K562 (cell line): ENCODE measurements around the gene SLC22A7. TPM values are rescaled to one million over a fixed set of nuclear protein-coding genes. Genes with fewer than 3 reads are reported as not detected.
A peak's percentile ranks its signal among the peaks of the same experiment; 100 is the strongest.

Experiments
- BHLHE40 ChIP-seq: IDR thresholded peaks from 2 replicates; pipeline ENCODE4 v1.6.1; 2011; ENCODE audit warnings: low read length, improper control_type of control experiment
- JUNB ChIP-seq: fragments of 450-650 bp; formaldehyde crosslinking; conservative IDR thresholded peaks from 2 replicates; pipeline ENCODE4 v1.4.0; 2020; ENCODE audit warnings: mild to moderate bottlenecking
- MCM2 ChIP-seq: fragments of 450-650 bp; IDR thresholded peaks from 2 replicates; pipeline ENCODE4 v1.6.1; 2017; ENCODE audit warnings: low read depth, mild to moderate bottlenecking
- PCBP2 ChIP-seq: fragments of 200-400 bp; formaldehyde crosslinking; IDR thresholded peaks from 2 replicates; pipeline ENCODE4 v1.6.1; 2018; ENCODE audit warnings: low read length, low read depth, mild to moderate bottlenecking, moderate library complexity; ENCODE audit not compliant: poor library complexity, severe bottlenecking
- PRMT5 ChIP-seq: sonication (generic); formaldehyde crosslinking; IDR thresholded peaks from 2 replicates; pipeline ENCODE4 v1.5.0; 2020; ENCODE audit warnings: missing genetic modification reagents
- PRPF4 ChIP-seq: fragments of 200-400 bp; formaldehyde crosslinking; IDR thresholded peaks from one replicate; pipeline ENCODE4 v1.6.1; 2017; ENCODE audit warnings: low read length, low read depth, mild to moderate bottlenecking; ENCODE audit not compliant: insufficient read depth, poor library complexity, severe bottlenecking
- RBM14 ChIP-seq: fragments of 200-400 bp; formaldehyde crosslinking; IDR thresholded peaks from 2 replicates; pipeline ENCODE4 v1.6.1; 2018; ENCODE audit warnings: low read depth, mild to moderate bottlenecking, low read length, moderate library complexity, borderline replicate concordance; ENCODE audit not compliant: insufficient read depth
- RFX1 ChIP-seq: fragments of 450-650 bp; IDR thresholded peaks from 2 replicates; pipeline ENCODE4 v1.6.1; 2016; ENCODE audit warnings: mild to moderate bottlenecking, moderate library complexity
- ZNF217 ChIP-seq: sonication (generic); formaldehyde crosslinking; IDR thresholded peaks from 2 replicates; pipeline ENCODE4 v1.8.0; 2022; ENCODE audit warnings: mild to moderate bottlenecking, missing genetic modification reagents
- ZNF311 ChIP-seq: fragments of 250-450 bp; sonication (Bioruptor Pico); IDR thresholded peaks from 2 replicates; pipeline ENCODE4 v1.4.0; 2020; ENCODE audit warnings: mild to moderate bottlenecking, moderate library complexity
- ZNF354B ChIP-seq: fragments of 250-450 bp; sonication (Bioruptor Pico); IDR thresholded peaks from 2 replicates; pipeline ENCODE4 v1.4.0; 2020
- polyA plus RNA-seq, 8 experiments: library from polyadenylated mRNA; depleted of rRNA in 4 of 8; stranded (reverse) in 5 of 8; unstranded in 3 of 8; fragments of >200 nt; fragmentation: Nextera tagmentation in 2 of 8; fragmentation: Illumina TruSeq in 1 of 8; extraction: Ambion mirVana in 2 of 8; extraction: Trizol in 1 of 8; gene quantifications; 2 replicates each; pipeline versions ENCODE4 v1.2.1 to v1.2.3, GENCODE V29; 2011 to 2014; ENCODE audit warnings: inconsistent platforms in 1 of 8, missing spikeins in 1 of 8
- total RNA-seq, 7 experiments: library from RNA; depleted of rRNA in 6 of 7; stranded (reverse); fragments of >200 nt in 6 of 7; fragmentation: Illumina TruSeq in 2 of 7; extraction: Trizol in 2 of 7; gene quantifications; 2 replicates each; pipeline versions ENCODE4 v1.2.1 to v1.2.3, GENCODE V29; 2011 to 2021; ENCODE audit warnings: low replicate concordance in 1 of 7
- TF ChIP-seq, protein P1 (sequence below): fragments of 250-450 bp; sonication (Bioruptor Pico); IDR thresholded peaks from 2 replicates; pipeline ENCODE4 v1.8.0; 2022; ENCODE audit warnings: inconsistent platforms
- TF ChIP-seq, protein P2 (sequence below): fragments of 200-600 bp; sonication (generic); IDR thresholded peaks from one replicate; pipeline ENCODE4 v1.6.1; 2012; ENCODE audit warnings: mild to moderate bottlenecking, low read depth, low read length, inconsistent platforms

The SLC22A7 gene
- total and polyA plus RNA-seq, 9 of the 15 experiments (the other 6 are each of a cell fraction or from before 2014, with no cell fraction given): not detected

GRCh38 chr6:43267619-43268354 is 30.3 kb upstream of the SLC22A7 start (continued):
- TF ChIP-seq BHLHE40 (peak; percentile 92), ZNF311 (CRISPR knock-in tag) (no peak), ZNF217 (CRISPR knock-in tag) (no peak), RFX1 (no peak), RBM14 (no peak), PRPF4 (no peak), PRMT5 (CRISPR knock-in tag) (no peak), PCBP2 (no peak), JUNB (no peak), ZNF354B (CRISPR knock-in tag) (no peak), MCM2 (no peak)
- TF ChIP-seq, protein P1, sequence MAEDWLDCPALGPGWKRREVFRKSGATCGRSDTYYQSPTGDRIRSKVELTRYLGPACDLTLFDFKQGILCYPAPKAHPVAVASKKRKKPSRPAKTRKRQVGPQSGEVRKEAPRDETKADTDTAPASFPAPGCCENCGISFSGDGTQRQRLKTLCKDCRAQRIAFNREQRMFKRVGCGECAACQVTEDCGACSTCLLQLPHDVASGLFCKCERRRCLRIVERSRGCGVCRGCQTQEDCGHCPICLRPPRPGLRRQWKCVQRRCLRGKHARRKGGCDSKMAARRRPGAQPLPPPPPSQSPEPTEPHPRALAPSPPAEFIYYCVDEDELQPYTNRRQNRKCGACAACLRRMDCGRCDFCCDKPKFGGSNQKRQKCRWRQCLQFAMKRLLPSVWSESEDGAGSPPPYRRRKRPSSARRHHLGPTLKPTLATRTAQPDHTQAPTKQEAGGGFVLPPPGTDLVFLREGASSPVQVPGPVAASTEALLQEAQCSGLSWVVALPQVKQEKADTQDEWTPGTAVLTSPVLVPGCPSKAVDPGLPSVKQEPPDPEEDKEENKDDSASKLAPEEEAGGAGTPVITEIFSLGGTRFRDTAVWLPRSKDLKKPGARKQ (CRISPR knock-in tag): no peak
- TF ChIP-seq, protein P2, sequence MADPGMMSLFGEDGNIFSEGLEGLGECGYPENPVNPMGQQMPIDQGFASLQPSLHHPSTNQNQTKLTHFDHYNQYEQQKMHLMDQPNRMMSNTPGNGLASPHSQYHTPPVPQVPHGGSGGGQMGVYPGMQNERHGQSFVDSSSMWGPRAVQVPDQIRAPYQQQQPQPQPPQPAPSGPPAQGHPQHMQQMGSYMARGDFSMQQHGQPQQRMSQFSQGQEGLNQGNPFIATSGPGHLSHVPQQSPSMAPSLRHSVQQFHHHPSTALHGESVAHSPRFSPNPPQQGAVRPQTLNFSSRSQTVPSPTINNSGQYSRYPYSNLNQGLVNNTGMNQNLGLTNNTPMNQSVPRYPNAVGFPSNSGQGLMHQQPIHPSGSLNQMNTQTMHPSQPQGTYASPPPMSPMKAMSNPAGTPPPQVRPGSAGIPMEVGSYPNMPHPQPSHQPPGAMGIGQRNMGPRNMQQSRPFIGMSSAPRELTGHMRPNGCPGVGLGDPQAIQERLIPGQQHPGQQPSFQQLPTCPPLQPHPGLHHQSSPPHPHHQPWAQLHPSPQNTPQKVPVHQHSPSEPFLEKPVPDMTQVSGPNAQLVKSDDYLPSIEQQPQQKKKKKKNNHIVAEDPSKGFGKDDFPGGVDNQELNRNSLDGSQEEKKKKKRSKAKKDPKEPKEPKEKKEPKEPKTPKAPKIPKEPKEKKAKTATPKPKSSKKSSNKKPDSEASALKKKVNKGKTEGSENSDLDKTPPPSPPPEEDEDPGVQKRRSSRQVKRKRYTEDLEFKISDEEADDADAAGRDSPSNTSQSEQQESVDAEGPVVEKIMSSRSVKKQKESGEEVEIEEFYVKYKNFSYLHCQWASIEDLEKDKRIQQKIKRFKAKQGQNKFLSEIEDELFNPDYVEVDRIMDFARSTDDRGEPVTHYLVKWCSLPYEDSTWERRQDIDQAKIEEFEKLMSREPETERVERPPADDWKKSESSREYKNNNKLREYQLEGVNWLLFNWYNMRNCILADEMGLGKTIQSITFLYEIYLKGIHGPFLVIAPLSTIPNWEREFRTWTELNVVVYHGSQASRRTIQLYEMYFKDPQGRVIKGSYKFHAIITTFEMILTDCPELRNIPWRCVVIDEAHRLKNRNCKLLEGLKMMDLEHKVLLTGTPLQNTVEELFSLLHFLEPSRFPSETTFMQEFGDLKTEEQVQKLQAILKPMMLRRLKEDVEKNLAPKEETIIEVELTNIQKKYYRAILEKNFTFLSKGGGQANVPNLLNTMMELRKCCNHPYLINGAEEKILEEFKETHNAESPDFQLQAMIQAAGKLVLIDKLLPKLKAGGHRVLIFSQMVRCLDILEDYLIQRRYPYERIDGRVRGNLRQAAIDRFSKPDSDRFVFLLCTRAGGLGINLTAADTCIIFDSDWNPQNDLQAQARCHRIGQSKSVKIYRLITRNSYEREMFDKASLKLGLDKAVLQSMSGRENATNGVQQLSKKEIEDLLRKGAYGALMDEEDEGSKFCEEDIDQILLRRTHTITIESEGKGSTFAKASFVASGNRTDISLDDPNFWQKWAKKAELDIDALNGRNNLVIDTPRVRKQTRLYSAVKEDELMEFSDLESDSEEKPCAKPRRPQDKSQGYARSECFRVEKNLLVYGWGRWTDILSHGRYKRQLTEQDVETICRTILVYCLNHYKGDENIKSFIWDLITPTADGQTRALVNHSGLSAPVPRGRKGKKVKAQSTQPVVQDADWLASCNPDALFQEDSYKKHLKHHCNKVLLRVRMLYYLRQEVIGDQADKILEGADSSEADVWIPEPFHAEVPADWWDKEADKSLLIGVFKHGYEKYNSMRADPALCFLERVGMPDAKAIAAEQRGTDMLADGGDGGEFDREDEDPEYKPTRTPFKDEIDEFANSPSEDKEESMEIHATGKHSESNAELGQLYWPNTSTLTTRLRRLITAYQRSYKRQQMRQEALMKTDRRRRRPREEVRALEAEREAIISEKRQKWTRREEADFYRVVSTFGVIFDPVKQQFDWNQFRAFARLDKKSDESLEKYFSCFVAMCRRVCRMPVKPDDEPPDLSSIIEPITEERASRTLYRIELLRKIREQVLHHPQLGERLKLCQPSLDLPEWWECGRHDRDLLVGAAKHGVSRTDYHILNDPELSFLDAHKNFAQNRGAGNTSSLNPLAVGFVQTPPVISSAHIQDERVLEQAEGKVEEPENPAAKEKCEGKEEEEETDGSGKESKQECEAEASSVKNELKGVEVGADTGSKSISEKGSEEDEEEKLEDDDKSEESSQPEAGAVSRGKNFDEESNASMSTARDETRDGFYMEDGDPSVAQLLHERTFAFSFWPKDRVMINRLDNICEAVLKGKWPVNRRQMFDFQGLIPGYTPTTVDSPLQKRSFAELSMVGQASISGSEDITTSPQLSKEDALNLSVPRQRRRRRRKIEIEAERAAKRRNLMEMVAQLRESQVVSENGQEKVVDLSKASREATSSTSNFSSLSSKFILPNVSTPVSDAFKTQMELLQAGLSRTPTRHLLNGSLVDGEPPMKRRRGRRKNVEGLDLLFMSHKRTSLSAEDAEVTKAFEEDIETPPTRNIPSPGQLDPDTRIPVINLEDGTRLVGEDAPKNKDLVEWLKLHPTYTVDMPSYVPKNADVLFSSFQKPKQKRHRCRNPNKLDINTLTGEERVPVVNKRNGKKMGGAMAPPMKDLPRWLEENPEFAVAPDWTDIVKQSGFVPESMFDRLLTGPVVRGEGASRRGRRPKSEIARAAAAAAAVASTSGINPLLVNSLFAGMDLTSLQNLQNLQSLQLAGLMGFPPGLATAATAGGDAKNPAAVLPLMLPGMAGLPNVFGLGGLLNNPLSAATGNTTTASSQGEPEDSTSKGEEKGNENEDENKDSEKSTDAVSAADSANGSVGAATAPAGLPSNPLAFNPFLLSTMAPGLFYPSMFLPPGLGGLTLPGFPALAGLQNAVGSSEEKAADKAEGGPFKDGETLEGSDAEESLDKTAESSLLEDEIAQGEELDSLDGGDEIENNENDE: no peak
